GM12865 (cell line): ENCODE measurements around the gene GABRB3.

Experiments
- DNase-seq: peaks from one replicate; pipeline ENCODE4 v3.0.0; 2010; ENCODE audit warnings: low read depth
- H3K4me3 ChIP-seq: 2 replicates; pipeline ENCODE4 v1.5.1; 2011; ENCODE audit warnings: mild to moderate bottlenecking, low read depth, low read length, control low read depth
- TF ChIP-seq, protein P1 (sequence below): IDR thresholded peaks from 2 replicates; pipeline ENCODE4 v1.5.1; 2011; ENCODE audit warnings: low read length, control low read depth, low read depth, inconsistent platforms; ENCODE audit not compliant: insufficient read depth; ENCODE audit errors: missing control alignments

GABRB3 gene

DNA sequence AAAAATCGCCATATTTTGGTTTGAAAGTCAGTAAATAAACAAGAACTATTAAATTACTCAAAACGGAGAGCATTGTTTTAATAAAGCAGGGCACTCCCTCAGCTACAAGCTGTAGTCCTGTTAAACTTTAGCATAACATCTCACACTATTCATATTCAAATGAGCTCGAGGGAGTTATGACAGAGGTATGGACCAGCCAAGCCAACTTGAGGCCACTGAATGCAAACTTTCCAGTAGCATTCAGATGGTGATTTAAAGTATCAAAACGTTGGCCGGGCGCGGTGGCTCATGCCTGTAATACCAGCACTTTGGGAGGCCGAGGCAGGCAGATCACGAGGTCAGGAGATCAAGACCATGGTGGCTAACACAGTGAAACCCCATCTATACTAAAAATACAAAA, 132.9 kb downstream of the GABRB3 start:
- TF ChIP-seq, protein P1, sequence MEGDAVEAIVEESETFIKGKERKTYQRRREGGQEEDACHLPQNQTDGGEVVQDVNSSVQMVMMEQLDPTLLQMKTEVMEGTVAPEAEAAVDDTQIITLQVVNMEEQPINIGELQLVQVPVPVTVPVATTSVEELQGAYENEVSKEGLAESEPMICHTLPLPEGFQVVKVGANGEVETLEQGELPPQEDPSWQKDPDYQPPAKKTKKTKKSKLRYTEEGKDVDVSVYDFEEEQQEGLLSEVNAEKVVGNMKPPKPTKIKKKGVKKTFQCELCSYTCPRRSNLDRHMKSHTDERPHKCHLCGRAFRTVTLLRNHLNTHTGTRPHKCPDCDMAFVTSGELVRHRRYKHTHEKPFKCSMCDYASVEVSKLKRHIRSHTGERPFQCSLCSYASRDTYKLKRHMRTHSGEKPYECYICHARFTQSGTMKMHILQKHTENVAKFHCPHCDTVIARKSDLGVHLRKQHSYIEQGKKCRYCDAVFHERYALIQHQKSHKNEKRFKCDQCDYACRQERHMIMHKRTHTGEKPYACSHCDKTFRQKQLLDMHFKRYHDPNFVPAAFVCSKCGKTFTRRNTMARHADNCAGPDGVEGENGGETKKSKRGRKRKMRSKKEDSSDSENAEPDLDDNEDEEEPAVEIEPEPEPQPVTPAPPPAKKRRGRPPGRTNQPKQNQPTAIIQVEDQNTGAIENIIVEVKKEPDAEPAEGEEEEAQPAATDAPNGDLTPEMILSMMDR, result no peak
- H3K4me3 ChIP-seq, result no peak overlapping the region
- no peak for DNase-seq

DNA sequence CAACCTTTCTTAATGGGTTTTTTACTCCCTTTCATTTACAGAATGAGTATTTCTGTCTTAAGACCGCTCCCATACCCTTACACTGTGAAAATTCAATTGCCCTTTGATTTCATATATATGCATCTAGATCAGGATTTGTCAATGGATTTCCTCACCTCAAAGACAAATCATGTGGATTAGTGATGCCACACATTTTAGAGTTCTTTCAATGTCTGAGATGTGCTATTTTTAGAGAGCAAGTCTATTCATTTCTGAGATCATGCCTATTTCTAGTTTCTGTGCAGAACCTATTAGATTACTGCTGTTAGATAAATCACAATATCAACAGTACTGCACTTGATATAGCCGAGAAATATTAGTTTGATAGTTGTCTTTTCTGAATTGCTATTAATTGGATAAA, 137.3 kb downstream of the GABRB3 start:
- TF ChIP-seq, protein P1, result no peak
- H3K4me3 ChIP-seq, result no peak overlapping the region
- no peak for DNase-seq

DNA sequence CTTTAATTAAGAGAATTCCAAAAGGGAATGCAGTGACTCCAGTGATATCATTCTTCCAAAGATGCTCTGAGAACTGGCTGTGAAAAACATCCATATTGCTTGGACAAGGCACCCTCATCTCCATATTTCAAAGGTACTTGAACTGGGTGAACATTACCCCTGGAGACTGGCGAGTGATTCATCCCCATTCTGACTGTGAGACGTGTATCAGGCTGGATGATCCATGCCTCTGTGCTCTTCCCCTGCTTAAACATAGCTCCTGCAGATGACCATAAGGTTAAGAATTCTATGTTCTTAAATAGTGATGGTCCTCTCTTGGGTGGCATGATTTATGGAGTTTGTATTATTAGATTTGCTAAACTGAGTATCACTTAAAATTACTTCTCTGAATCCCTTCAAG, 137.8 kb downstream of the GABRB3 start:
- TF ChIP-seq, protein P1, result no peak
- H3K4me3 ChIP-seq, result no peak overlapping the region
- no peak for DNase-seq

DNA sequence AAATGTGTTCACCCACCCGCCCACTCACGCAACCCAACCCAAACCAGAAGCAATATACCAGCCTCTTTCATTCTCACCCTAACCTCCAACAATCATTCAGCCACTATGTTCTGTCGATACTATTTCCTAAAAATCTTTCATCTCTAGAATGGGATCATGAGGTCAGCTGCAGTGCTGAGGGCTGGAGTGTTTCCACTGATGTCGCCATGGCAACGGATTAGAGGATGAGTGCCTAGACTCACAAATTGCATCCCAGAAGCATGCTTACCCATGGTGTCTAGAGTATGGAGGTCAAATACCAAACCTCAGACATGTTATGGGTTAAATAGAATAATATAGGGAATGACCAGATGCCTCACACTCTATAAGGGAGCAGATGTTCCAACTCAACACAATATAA, 138.5 kb downstream of the GABRB3 start:
- no peak for DNase-seq
- no peak overlapping the region for H3K4me3 ChIP-seq
- TF ChIP-seq, protein P1, result no peak

DNA sequence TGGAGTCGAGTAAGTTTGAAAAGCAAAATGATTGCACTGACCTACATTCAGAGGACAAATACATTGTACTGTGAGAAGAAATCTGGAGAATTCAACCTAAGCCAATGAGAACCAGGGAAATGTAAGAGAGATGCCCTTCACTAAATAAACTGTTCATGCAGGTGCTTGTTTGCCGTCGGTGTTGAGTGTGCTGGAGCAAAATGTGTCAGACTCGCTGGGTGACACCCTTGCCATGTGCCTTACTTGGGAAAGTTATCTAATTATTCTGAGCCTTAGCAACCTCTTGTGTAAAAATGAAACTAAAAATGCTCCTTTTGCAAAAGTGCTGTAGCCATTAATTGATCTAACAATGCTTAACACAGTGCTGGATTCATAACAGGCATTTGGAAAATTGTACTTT, 140.4 kb downstream of the GABRB3 start:
- no peak for DNase-seq
- no peak overlapping the region for H3K4me3 ChIP-seq
- TF ChIP-seq, protein P1, result no peak

DNA sequence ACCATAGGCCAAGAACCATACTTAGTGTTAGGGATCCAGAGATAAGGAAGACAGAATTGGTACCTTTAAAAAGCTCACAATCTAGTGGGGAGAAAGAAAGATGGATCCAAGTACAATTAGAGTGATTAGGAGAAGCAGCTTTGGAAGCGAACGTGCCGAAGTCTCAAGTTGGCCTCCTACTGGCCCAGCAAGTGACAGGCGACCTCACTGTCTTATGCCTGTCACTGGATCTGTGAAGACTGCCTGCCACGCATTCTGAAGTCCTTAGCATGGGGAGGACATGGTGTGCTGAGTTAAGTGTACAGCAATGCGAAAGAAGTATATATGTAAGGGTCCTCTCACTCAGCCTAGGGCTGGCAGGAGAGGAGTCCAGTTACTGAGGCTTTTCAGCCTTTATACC, 141.0 kb downstream of the GABRB3 start:
- TF ChIP-seq, protein P1, result no peak
- DNase-seq, result no peak
- H3K4me3 ChIP-seq, result no peak overlapping the region

DNA sequence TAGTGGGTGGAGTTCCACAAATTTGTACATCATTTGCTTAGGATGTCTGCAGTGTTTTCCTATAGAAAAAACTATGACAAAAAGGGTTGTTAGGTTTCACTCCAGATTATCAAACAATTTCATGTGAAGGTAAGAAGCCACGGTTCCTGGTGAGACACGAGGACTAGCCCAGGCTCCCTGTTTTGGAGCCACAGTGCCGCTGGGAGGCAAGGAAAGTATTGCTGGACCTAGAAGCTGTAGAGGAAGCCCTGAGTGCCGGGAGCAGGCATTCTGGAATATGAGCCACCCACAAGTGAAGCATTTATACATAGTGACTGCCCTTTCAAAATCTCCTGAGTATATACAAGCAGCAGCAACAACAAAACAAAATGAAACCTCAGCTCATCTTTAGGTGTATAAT, 142.0 kb downstream of the GABRB3 start:
- DNase-seq, result no peak
- TF ChIP-seq, protein P1, result no peak
- H3K4me3 ChIP-seq, result no peak overlapping the region
